Tracheal epithelial cell (primary cell): ENCODE measurements around the gene SEMA4D. TPM values are rescaled to one million over a fixed set of nuclear protein-coding genes. Genes with fewer than 3 reads are reported as not detected.

Experiments
- total RNA-seq: library from RNA; depleted of rRNA; stranded (reverse); fragments of >200 nt; gene quantifications from 2 replicates; pipeline ENCODE4 v1.2.1, GENCODE V29; 2014

The SEMA4D gene, protein sequence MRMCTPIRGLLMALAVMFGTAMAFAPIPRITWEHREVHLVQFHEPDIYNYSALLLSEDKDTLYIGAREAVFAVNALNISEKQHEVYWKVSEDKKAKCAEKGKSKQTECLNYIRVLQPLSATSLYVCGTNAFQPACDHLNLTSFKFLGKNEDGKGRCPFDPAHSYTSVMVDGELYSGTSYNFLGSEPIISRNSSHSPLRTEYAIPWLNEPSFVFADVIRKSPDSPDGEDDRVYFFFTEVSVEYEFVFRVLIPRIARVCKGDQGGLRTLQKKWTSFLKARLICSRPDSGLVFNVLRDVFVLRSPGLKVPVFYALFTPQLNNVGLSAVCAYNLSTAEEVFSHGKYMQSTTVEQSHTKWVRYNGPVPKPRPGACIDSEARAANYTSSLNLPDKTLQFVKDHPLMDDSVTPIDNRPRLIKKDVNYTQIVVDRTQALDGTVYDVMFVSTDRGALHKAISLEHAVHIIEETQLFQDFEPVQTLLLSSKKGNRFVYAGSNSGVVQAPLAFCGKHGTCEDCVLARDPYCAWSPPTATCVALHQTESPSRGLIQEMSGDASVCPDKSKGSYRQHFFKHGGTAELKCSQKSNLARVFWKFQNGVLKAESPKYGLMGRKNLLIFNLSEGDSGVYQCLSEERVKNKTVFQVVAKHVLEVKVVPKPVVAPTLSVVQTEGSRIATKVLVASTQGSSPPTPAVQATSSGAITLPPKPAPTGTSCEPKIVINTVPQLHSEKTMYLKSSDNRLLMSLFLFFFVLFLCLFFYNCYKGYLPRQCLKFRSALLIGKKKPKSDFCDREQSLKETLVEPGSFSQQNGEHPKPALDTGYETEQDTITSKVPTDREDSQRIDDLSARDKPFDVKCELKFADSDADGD
- total RNA-seq: 3.4 and 4.5 TPM in 2 replicates

DNA sequence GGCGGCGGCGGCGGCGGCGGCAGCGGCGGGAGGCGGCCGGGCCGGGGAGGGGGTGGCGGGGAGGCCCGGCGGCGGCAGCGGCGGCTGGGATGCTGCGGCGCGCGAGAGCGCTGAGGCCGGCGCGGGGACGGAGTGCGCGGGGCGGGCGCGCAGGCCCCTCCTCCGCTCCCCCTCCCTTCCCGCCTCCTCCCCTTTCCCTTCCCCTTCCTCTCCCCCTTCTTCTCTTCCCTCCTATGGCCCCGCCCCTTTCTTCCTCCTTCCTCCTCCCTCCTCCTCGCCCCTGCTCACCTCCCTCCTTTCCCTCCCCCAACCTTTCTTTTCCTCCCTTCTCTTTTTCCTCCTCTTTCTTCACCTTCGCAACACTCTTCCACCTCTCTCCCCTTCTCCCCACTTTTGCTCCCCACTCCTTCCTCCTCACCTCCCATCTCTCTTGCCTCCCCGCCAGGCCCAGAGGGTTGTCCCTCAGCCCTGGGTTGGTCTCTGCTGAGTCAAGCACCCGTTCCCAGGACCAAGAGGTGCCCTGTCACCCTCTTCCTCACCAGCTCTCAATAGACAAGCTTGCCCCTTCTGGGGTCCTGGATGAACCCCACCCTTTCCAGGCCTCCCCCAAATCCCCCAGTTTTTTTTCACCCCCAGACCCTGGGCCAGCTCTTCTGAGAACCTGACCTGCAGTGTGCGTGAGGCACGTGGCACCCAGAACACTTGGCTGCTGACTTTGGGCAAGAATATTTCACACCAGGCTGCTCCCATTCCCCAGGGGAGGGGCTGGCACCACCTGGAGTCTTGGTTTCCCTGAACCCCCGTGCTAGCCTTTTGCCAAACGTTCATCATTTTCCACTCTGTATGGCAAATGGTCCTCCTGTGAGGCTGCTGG is at the start of gene SEMA4D:
SEMA4D (minus strand) TSS at position 136 of the 874 bp plus-strand sequence. CDS start 92,657 bp downstream, outside the sequence.

DNA sequence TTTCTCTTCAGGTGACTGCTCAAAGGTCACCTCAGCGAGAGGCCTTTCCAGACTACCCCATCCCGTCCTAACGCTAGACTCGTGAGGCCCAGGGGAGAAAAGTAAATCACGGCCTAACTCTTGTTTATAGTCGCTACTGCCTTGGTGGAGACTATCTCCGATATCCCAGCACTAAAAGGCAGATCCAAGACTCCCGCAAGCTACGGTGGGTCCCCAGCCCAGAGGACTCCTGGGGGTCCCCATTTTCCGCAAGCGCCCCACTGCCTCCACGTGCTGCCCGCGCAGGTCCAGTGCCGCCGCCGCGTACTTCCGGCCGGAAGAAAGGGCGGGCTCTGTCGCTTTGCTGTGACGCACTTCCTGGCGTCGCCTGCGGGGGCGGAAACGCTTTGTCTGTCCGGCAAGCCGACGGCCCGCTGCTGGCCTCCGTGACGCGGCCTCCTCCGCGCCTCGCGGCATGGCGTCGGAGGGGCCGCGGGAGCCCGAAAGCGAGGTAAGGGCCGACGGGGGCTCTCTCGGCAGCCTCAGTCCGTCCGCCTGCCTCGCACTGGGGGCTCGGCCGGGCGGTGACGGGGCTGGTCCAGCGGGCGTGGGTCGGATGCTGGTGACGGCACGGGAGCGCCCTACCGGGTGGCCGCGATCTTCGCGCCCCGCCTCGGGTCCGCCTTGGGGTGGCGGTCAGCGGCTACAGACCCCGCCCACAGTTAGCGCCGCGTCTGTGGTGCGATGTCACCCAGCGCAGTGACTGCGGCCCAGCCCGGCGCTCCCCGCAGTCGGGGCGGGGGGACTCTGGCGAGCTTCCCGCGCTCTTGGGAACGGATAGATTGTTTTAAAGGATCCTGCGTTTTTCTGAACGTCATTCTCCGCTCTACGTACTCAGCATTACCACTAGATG is 179.5 kb downstream of the SEMA4D start, which contains the start of gene SECISBP2:
SECISBP2 (plus strand) TSS at position 378 of the 892 bp plus-strand sequence; CDS start at position 455, 77 bp downstream.

Other genes starting within 250 kb of the SEMA4D start
- gene CKS2, start 186.9 kb downstream of the SEMA4D start, total RNA-seq: 27.1 and 84.6 TPM in 2 replicates
- 18.8 and 21.3 TPM in 2 replicates for gene SECISBP2, start 179.6 kb downstream of the SEMA4D start, total RNA-seq
- gene GADD45G, start 106.9 kb upstream of the SEMA4D start, total RNA-seq: 0.64 TPM in 1 of 2 replicates, not detected in the other